ENCODE data around the gene KCNMA1. TPM values are rescaled to one million over a fixed set of nuclear protein-coding genes. Genes with fewer than 3 reads are reported as not detected.

Gene KCNMA1
- total RNA-seq, 1 donor: 106 TPM

DNA sequence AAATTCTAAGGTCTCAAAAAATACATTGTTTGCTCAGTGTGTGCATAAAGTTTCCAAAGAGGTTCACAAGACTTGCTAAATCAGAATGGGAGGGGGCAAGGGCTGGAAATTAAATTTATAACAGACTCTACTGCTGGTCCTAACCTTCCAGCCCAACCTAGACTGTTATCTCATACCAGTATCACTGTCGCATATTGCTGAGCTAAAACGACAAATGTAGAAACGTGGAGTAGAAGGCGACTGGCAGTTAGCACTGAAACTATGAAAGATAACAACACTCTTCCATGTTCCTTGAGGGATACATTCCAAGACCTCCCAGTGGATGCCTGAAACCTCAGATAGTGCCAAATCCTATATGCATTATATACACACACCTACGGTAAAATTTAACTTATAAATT, 514.3 kb downstream of the KCNMA1 start:
- no peak for DNase-seq (ENCODE audit: low read depth)
- H3K4me3 ChIP-seq (ENCODE audit: low read depth, low read length): no peak overlapping the region
- TF ChIP-seq, protein P1, sequence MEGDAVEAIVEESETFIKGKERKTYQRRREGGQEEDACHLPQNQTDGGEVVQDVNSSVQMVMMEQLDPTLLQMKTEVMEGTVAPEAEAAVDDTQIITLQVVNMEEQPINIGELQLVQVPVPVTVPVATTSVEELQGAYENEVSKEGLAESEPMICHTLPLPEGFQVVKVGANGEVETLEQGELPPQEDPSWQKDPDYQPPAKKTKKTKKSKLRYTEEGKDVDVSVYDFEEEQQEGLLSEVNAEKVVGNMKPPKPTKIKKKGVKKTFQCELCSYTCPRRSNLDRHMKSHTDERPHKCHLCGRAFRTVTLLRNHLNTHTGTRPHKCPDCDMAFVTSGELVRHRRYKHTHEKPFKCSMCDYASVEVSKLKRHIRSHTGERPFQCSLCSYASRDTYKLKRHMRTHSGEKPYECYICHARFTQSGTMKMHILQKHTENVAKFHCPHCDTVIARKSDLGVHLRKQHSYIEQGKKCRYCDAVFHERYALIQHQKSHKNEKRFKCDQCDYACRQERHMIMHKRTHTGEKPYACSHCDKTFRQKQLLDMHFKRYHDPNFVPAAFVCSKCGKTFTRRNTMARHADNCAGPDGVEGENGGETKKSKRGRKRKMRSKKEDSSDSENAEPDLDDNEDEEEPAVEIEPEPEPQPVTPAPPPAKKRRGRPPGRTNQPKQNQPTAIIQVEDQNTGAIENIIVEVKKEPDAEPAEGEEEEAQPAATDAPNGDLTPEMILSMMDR (IDR thresholded peaks at IDR 0.05; ENCODE audit: insufficient read depth, low read length): no peak

DNA sequence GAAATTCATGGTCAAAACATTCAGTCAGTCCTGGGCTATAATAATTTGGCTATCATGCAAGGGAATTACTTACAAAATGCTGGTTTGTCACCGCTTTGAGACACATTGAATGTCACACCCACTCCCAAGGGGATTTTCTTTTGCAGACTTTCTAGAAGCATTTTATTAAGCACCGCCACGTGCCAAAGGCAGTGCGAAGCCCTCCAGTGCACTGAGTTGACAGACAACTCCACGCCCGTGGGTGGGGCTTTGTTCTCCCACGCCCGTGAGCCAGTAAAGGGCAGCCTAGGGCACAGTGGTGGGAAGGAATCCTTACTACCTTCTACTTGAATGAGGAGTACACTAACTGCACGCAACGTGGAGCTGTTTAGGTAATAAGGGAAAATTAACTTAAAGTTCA, 515.8 kb downstream of the KCNMA1 start:
- TF ChIP-seq, protein P1 (IDR thresholded peaks at IDR 0.05; ENCODE audit: insufficient read depth, low read length): no peak
- no peak for DNase-seq (ENCODE audit: low read depth)
- no peak overlapping the region for H3K4me3 ChIP-seq (ENCODE audit: low read depth, low read length)

DNA sequence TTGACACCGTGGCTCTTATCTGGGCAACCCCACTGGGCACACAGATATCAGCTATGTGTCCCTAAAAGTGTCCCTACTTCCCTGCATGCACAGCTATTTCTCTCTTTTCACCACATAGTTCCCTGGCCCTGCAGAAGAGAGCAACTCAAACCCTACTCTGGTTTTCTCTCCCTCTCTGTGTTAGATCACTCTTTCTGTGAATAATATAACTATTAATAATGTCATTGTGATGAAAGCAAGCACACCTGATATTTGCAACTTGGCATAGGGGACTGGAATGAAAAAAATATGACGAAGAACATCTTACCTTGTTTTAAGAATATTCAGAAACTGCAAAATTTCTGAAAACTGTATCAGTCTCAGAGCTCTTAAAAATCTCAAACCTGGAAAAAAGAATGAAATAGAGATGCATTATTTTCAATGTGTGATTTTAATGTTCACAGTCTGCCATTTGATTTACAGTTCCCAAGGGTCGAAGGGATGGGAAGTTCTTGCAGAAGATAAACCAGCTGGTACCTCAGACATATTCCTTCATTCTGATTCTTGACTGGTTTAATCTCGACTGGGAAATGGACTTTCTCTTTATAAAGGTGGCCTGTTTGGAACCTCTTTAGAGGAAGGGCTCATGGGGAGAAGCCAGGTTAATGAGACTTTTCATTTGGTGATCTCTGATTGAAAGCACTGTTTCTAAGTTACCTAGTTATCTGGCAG, 516.8 kb downstream of the KCNMA1 start:
- no peak for DNase-seq (ENCODE audit: low read depth)
- H3K4me3 ChIP-seq (ENCODE audit: low read depth, low read length): no peak overlapping the region
- TF ChIP-seq, protein P1 (IDR thresholded peaks at IDR 0.05; ENCODE audit: insufficient read depth, low read length): no peak

DNA sequence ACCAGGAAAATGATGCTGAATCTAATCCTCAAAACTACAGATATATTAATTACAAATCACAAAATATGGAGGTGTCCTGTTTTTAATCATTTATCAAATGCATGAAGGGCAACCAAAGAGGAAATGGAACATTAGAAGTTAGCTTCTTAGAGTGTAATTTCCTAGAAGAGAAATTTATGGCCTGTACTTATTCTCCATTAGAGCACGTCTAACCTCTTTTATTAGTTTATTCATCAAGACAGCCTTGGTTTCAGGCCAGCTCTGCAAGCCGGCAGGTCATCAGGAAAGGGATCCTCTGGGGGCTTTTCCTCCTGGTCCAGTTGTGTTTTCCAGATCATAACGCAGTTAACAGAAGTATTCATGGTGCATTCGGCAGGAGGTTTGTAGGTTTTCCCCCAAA, 517.6 kb downstream of the KCNMA1 start:
- TF ChIP-seq, protein P1 (IDR thresholded peaks at IDR 0.05; ENCODE audit: insufficient read depth, low read length): no peak
- no peak for DNase-seq (ENCODE audit: low read depth)
- H3K4me3 ChIP-seq (ENCODE audit: low read depth, low read length): no peak overlapping the region

DNA sequence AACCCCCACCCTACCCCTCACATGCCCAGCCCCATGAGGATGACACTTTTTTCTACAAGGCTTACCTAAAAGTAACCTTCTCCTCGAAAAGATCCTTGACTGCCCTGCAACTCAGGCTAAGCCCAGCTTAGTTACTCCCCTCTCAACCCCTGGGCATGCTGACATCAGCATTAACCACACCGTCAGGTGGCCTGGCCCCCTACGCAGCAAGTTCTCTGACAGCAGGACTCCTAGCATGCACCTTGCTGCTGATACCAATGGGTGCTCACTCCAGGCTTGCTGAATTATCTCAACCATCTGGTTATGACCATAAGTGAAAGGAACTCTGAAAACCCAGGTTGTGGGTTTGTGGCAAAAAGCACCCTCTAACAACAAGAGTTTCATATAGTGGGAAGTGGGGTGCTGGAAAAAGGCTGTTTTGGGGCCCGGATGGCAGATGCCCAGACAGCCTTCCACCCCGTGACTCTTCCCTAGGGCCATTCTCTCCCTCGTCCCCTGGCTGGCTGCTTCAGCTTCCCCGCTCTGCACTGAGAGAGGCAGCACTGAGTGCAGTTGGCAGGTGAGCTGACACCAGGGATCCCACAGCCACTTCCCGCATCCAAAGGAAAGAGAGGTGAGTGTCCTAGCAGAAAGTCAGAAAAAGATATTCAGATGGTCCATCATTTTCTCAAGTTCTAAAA, 518.9 kb downstream of the KCNMA1 start:
- TF ChIP-seq, protein P1 (IDR thresholded peaks at IDR 0.05; ENCODE audit: insufficient read depth, low read length): no peak
- no peak for DNase-seq (ENCODE audit: low read depth)
- H3K4me3 ChIP-seq (ENCODE audit: low read depth, low read length): no peak overlapping the region

DNA sequence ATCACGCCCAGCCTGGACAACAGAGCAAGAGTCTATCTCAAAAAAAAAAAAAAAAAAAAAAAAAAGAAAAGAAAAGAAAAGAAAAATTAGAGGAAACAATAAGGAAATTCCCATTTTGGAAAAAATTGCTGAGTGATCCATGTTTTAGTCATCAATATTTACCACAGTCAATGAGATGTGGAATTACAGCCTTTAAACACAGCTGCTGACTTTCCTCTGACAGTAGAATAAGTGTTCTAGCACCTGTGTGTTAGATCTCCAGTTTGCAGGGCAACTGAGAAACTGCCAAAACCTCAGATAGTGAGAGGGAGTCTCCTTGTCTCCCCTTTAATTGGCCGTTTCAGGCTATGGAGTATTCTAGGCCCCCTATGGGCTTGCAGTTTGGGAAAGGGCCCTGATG, 520.1 kb downstream of the KCNMA1 start:
- DNase-seq (ENCODE audit: low read depth): no peak
- TF ChIP-seq, protein P1 (IDR thresholded peaks at IDR 0.05; ENCODE audit: insufficient read depth, low read length): no peak

More for the DNA sequence above, 520.1 kb downstream of the KCNMA1 start:
- no peak overlapping the region for H3K4me3 ChIP-seq (ENCODE audit: low read depth, low read length)
